Peyer's patch (tissue), 4 donors: ENCODE results near the gene HMGB3.

Source experiments
- POLR2A ChIP-seq, 2 donors: fragments of 450-650 bp; IDR thresholded peaks; one replicate each; pipeline ENCODE4 v1.5.1; 2017; ENCODE audit warnings: antibody characterized with exemption in 2 of 2, mild to moderate bottlenecking in 2 of 2, moderate library complexity in 2 of 2
- TF ChIP-seq, protein P1 (sequence below), 6 experiments: fragments of 450-650 bp in 4 of 6; fragments of 200-600 bp in 2 of 6; sonication (generic) in 1 of 6; IDR thresholded peaks; one replicate each; pipeline ENCODE4 v1.5.1; 2017 to 2019; ENCODE audit warnings: antibody characterized with exemption in 6 of 6, mild to moderate bottlenecking in 3 of 6, moderate library complexity in 1 of 6

DNA sequence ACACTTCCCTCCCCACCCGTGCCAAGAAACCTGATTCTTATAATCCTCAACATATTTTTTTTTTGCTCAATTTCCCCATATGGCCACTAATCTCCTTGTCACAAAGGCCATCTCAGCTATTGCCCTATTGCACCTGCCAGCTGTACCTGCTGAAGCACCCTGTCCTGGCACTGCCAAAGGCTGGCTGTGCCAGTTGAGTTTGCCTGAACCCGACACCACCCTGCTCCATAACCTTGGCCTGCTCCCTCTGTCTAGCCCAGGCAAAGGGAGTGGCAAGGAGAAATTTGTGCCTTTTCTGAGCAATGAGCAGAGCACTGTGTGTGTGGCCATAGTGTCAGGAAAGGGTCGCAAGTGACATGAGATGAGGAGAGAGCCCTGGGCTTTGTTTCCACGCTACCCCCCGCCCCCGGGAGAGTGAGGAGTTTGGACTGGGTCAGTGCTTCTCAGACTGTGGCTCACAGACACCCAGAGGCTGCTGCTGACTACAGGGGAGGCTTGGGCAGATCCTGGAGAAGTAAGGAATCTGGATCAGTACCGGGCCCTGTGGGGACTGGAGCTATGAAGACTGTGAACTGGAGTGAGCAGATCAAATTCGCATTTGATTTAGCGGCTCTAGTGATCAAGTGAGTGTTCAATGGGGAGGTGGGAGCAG is 42.2 kb upstream of the HMGB3 start:
- TF ChIP-seq, protein P1, sequence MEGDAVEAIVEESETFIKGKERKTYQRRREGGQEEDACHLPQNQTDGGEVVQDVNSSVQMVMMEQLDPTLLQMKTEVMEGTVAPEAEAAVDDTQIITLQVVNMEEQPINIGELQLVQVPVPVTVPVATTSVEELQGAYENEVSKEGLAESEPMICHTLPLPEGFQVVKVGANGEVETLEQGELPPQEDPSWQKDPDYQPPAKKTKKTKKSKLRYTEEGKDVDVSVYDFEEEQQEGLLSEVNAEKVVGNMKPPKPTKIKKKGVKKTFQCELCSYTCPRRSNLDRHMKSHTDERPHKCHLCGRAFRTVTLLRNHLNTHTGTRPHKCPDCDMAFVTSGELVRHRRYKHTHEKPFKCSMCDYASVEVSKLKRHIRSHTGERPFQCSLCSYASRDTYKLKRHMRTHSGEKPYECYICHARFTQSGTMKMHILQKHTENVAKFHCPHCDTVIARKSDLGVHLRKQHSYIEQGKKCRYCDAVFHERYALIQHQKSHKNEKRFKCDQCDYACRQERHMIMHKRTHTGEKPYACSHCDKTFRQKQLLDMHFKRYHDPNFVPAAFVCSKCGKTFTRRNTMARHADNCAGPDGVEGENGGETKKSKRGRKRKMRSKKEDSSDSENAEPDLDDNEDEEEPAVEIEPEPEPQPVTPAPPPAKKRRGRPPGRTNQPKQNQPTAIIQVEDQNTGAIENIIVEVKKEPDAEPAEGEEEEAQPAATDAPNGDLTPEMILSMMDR (IDR thresholded peaks at IDR 0.05), result no peak
- no peak for TF ChIP-seq POLR2A (IDR thresholded peaks at IDR 0.05)
